ENCODE results near the gene CFAP157. TPM values are rescaled to one million over a fixed set of nuclear protein-coding genes. Genes with fewer than 3 reads are reported as not detected.

Gene CFAP157
- under 0.01 TPM in 2 replicates for total RNA-seq
- polyA plus RNA-seq = 0.06 TPM in 1 of 2 replicates, not detected in the other
- 0.44 and 0.58 TPM in 2 replicates for polyA plus RNA-seq (2012)
- not detected in 2 replicates for polyA minus RNA-seq (ENCODE audit: low replicate concordance)

DNA sequence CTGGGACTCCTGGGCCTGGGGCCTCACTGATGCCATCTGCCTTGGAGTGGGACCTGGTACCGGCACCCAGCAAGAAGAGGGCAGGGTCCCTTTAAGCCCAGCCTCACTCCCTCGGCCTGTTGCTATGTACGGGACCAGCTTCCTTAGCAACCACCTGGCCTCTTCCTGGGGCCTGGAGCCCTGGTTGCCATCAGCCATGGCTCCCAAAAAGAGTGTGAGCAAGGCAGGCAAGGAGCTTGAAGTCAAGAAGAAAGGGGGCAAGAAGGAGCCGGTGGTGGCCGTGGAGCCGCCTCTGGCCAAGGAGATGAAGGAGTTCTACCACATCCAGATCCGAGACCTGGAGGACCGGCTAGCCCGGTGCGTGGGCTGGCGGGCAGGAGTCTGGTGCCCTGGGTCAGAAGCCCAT, at the start of gene CFAP157:
CFAP157 (plus strand) TSS at position 153 of the 406 bp plus-strand sequence; CDS start at position 197, 44 bp downstream.
- Histone ChIP-seq H3K36me3 (ENCODE audit: control insufficient read depth, insufficient read depth, low read length) (no peaks in the 10 kb centered on the region), H3K4me1 (ENCODE audit: control insufficient read depth, extremely low read depth, insufficient read depth, low read length) (no peaks in the 10 kb centered on the region), H3K9me3 (ENCODE audit: control insufficient read depth, insufficient read depth, low read depth, low read length) (no peaks in the 10 kb centered on the region), H3K9ac (ENCODE audit: insufficient read depth, low read length) (no peak within 1 kb of the TSS), H3K27ac (ENCODE audit: insufficient read depth, low read length) (no peak within 1 kb of the TSS), H2AFZ (ENCODE audit: low read length) (no peak within 1 kb of the TSS), H3K27me3 (ENCODE audit: control insufficient read depth, insufficient read depth, low read length) (no peaks in the 10 kb centered on the region), H3K4me3 (replicated peaks in 1 of 4; ENCODE audit: control extremely low read depth in 1 of 4, insufficient read depth in 1 of 4, low read depth in 3 of 4, low read length in 4 of 4) (no peak within 1 kb of the TSS), H4K20me1 (ENCODE audit: control insufficient read depth, extremely low read depth, insufficient read depth, low read length) (no peaks in the 10 kb centered on the region), H3K79me2 (ENCODE audit: control insufficient read depth, insufficient read depth, low read length) (no peaks in the 10 kb centered on the region), H3K4me2 (ENCODE audit: extremely low read depth, insufficient read depth, low read length) (no peak within 1 kb of the TSS)
- TF ChIP-seq, protein P1, sequence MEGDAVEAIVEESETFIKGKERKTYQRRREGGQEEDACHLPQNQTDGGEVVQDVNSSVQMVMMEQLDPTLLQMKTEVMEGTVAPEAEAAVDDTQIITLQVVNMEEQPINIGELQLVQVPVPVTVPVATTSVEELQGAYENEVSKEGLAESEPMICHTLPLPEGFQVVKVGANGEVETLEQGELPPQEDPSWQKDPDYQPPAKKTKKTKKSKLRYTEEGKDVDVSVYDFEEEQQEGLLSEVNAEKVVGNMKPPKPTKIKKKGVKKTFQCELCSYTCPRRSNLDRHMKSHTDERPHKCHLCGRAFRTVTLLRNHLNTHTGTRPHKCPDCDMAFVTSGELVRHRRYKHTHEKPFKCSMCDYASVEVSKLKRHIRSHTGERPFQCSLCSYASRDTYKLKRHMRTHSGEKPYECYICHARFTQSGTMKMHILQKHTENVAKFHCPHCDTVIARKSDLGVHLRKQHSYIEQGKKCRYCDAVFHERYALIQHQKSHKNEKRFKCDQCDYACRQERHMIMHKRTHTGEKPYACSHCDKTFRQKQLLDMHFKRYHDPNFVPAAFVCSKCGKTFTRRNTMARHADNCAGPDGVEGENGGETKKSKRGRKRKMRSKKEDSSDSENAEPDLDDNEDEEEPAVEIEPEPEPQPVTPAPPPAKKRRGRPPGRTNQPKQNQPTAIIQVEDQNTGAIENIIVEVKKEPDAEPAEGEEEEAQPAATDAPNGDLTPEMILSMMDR (conservative IDR thresholded peaks at IDR 0.05 in 1 of 2, IDR thresholded peaks at IDR 0.05 in 1 of 2; ENCODE audit: low read depth in 1 of 2, low read length in 2 of 2) = no peak
- no peak for TF ChIP-seq EZH2 (IDR thresholded peaks at IDR 0.05; ENCODE audit: low read length, missing control alignments)
- DNase-seq (ENCODE audit: low read depth in 2 of 2) = no peak

DNA sequence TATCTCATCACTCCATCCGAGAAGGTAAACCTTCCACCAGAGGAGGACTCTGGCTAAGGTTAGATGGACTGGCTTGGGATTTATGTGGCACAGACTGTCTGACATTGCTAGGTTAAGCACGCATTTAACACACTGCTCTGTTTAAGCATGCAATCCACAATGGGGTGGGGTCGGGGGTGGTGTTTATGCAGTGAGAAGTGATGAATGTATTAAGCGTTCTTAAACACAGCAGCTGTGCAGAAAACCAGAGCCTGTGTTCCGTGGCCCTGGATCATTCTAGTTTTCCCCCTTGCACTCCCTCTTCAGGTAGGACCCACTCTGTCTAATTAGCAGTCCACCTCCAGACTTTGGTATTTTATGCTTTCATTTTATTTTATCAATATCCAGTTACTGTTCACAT, 48.4 kb upstream of the CFAP157 start:
- Histone ChIP-seq H3K9ac (ENCODE audit: insufficient read depth, low read length) (no peak overlapping the region), H4K20me1 (ENCODE audit: control insufficient read depth, extremely low read depth, insufficient read depth, low read length) (no peaks in the 10 kb centered on the region), H3K27ac (ENCODE audit: insufficient read depth, low read length) (no peak overlapping the region), H3K4me3 (replicated peaks in 1 of 4; ENCODE audit: control extremely low read depth in 1 of 4, insufficient read depth in 1 of 4, low read depth in 3 of 4, low read length in 4 of 4) (no peak overlapping the region), H3K4me2 (ENCODE audit: extremely low read depth, insufficient read depth, low read length) (no peak overlapping the region), H3K79me2 (ENCODE audit: control insufficient read depth, insufficient read depth, low read length) (no peaks in the 10 kb centered on the region), H2AFZ (ENCODE audit: low read length) (no peak overlapping the region), H3K4me1 (ENCODE audit: control insufficient read depth, extremely low read depth, insufficient read depth, low read length) (no peaks in the 10 kb centered on the region), H3K36me3 (ENCODE audit: control insufficient read depth, insufficient read depth, low read length) (peaks cover 2% of the 10 kb centered on the region), H3K9me3 (ENCODE audit: control insufficient read depth, insufficient read depth, low read depth, low read length) (no peaks in the 10 kb centered on the region), H3K27me3 (ENCODE audit: control insufficient read depth, insufficient read depth, low read length) (no peaks in the 10 kb centered on the region)
- no peak for TF ChIP-seq EZH2 (IDR thresholded peaks at IDR 0.05; ENCODE audit: low read length, missing control alignments)
- no peak for DNase-seq (ENCODE audit: low read depth in 2 of 2)

DNA sequence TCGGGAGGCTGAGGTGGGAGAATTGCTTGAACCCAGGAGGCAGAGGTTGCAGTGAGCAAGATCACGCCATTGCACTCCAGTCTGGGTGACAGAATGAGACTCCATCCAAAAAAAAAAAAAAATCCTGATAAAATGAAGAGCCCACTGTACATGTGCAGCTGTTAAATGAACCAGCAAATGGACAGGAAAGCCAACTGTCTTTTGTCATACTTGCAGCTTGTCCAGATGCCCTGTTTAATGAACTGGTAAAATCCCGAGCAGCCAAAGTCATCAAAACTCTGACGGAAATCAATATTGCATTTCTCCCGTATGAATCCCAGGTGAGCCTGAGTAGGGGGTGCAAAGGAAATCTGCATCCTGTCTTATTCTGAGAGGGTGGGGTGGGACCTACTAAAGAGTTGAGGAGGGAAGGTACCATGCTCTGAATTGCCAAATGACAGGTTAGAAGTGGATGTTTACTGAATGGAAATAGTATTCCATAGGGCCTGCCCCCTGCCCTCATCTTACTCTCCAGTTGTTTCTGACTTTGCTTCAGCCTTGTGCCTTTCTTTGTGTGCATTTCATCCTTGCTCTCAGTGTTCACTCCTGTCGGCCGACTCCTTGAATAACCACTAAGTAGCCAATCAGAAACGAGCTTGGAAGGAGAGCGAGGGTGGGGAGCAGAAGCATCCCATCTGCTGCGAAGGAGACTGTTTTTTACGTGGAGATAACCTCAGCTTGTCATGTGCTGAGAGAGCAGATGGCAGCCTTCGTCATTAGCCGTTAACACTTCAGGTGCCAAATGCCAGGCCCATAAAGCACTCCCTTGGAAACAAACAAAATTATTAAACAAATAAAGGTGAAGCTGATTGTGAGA, 45.7 kb upstream of the CFAP157 start:
- H3K79me2 ChIP-seq (ENCODE audit: control insufficient read depth, insufficient read depth, low read length) = no peaks in the 10 kb centered on the region
- no peak overlapping the region for H3K9ac ChIP-seq (ENCODE audit: insufficient read depth, low read length)
- H3K4me1 ChIP-seq (ENCODE audit: control insufficient read depth, extremely low read depth, insufficient read depth, low read length) = no peaks in the 10 kb centered on the region
- no peak overlapping the region for H3K4me3 ChIP-seq (replicated peaks in 1 of 4; ENCODE audit: control extremely low read depth in 1 of 4, insufficient read depth in 1 of 4, low read depth in 3 of 4, low read length in 4 of 4)
- H4K20me1 ChIP-seq (ENCODE audit: control insufficient read depth, extremely low read depth, insufficient read depth, low read length) = no peaks in the 10 kb centered on the region
- no peak overlapping the region for H2AFZ ChIP-seq (ENCODE audit: low read length)
- peaks cover 10% of the 10 kb centered on the region for H3K36me3 ChIP-seq (ENCODE audit: control insufficient read depth, insufficient read depth, low read length)
- DNase-seq (ENCODE audit: low read depth in 2 of 2) = peak in 1 of 2 donors; percentile 9
- no peak overlapping the region for H3K4me2 ChIP-seq (ENCODE audit: extremely low read depth, insufficient read depth, low read length)
- H3K9me3 ChIP-seq (ENCODE audit: control insufficient read depth, insufficient read depth, low read depth, low read length) = no peaks in the 10 kb centered on the region
- no peak for TF ChIP-seq EZH2 (IDR thresholded peaks at IDR 0.05; ENCODE audit: low read length, missing control alignments)
- TF ChIP-seq, protein P1 (conservative IDR thresholded peaks at IDR 0.05 in 1 of 2, IDR thresholded peaks at IDR 0.05 in 1 of 2; ENCODE audit: low read depth in 1 of 2, low read length in 2 of 2) = no peak
- no peaks in the 10 kb centered on the region for H3K27me3 ChIP-seq (ENCODE audit: control insufficient read depth, insufficient read depth, low read length)
- H3K27ac ChIP-seq (ENCODE audit: insufficient read depth, low read length) = no peak overlapping the region

Data from fibroblast of lung (primary cell).